Measurements from ENCODE around the gene TMPRSS11F.

TMPRSS11F gene

DNA sequence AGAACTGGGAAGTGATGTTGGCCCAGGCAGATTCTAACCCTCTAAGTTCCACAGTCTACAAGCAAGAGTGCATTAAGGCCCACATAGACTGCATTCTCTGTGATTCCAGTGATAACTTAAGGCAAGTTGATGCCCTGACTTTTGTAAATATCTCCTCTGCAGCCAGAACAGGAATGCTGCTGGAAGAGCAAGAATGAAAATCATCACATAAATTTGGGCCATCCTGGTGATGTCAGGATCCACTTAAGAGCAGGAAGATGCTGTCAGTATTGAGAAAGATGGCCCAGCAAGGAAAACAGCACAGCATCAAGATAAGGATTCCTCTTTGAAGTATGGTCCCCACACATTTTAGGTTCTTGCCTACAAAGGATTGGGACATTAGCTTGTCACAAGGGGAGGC lies 52.4 kb downstream of the TMPRSS11F start:
- FAIRE-seq: no peak

DNA sequence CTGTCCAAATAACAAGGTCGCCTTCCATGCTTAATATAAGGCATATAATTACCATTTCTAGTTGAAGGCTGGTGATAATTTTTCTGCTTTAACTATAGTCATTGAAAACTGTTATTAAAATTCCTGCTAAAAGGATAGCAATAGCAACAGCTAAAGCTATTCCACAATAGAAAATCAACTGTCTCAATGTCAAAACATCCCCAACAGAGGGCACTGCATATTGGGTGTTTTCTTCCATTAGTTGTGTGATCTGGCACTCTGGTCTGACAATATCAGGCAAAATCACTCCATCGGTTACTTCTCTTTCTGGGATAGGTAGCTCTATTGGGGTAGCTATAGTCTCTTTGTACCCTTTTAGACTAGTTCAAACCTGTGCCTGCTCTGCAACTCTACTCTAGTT lies 53.5 kb downstream of the TMPRSS11F start:
- FAIRE-seq: no peak

DNA sequence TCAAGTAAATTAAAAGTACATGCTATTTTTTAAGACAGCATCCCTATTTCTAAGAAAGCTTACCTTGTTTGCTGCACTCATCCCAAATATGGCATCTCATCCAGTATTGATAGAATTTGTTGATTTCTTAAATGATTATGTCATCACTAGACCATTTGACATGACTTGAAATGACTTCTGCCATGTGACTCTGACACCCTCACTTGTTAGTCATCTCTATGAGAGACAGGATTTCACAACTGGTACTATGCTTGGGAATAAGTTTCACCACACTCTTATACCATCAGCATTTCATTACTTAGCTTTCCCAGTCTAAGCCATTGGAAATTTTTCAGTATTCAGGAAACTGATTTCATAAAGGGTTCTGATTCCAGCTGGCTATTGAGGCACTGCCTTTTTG lies 55.3 kb downstream of the TMPRSS11F start:
- FAIRE-seq: no peak

DNA sequence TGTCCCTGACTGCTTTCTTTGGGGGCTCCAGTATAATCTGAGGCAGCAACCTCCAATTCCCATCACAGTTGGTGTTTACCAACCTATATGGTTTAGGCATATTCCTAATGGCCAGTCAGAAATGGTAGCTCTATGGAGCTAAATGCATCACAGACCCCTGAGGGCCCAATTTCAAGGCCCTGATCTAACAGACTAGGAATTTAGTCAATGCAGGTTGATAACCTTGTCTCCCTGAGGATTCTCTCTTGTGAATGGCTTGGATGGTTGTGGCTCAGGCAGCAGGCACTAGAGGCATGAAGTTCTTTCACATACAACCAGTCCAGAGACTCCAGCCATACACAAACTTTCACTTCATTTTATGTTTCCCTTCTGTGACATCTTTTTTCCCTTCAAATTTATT lies 59.4 kb downstream of the TMPRSS11F start:
- FAIRE-seq: no peak

DNA sequence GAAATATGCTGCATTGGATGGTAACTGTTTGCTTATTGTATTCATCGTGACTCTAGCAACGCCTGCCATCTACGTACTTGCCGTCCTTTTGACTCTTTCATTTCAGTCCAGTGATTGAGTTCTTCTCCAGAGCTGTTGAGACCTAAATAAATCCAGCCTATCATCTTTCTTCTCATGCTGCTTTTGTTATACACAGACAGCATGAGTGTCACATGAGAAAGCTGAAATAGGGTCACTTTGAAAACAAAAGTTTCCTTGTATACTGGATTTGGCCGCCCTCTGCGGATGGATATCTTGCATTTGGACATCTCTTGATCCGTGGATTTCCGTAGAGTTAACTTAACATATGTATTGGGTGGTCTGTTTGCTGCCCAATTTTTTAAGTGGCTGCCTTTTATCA lies 67.2 kb downstream of the TMPRSS11F start:
- no peak for FAIRE-seq

DNA sequence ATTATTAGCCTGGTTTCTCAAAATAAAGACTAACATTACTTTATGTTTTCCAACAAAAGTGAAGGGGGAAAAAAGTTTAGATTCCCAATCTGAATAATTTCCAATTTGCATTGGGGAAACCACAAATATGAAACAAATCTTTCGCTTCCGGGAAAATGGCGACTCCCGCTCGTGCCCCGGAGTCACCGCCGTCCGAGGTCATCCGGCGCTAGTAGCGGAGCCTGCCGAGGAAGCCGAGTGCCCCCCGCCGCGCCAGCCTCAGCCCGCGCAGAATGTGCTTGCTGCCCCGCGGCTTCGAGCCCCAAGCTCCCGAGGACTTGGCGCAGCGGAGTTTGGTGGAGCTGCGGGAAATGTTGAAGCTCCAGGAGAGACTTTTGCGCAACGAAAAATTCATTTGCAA lies 91.4 kb downstream of the TMPRSS11F start:
- no peak for FAIRE-seq

DNA sequence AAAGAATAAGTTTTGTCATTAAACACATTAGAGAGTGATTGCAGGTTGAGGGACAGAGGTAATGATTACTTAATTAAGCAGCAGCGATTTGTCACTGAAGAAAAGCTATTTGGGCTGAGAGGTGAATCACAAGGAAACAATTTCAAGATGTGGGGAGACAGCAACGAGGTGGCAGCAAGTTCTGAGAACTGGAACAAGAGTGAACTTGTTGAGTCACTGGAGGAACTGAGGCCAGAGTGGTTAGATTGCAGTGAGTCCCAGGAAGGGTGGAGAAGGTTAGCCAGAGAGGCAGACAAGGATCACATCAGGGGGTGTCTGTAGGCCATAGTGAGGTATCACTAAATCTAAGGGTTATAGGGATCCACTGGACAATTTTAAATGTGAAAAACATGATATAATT lies 108.5 kb downstream of the TMPRSS11F start:
- FAIRE-seq: no peak

DNA sequence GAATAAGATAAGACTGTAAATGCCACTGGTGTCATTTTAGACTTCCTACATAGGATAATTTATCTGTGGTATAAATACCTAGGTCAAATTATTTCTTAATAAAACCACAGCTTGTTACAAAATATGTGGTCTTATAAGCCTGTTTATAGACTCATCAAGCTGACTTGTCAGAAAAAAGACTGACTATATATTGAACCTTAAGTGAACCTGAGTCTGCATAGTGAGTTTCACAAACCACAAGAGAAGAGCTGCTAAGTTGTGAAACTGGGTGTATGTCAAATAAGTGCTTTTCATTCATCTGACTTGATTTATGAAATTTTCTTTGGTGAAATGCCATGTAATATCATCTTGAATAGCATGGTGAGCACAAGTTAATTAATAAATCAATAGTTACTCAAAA lies 118.0 kb downstream of the TMPRSS11F start:
- FAIRE-seq: no peak

Measured in G401.6 (cell line).